ENCODE measurements around the gene FARSA. TPM values are rescaled to one million over a fixed set of nuclear protein-coding genes. Genes with fewer than 3 reads are reported as not detected.

FARSA gene
- total RNA-seq, 4 donors from 2014 or later, result 40.7 to 68.8 (median 62.3) TPM

DNA sequence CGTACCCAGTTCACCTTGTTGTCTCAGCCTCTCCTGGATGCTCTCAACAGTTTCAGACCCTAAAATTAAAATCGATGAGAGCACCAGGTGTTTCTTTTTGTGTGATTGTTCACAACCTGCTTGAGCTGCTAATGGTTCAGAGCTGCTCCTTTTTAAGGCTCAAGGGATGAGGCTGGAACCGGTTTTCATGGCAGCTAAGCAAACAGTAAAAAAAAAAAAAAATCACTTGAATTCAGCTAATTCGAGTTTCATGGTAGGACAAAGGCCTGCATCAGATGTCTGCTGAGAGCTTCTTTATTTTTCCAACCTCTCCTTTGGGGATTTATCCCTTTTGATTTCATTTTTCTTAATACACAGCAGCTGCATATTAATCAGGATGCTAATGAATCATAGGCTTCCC, 20.9 kb downstream of the FARSA start:
- peak overlapping the region; percentile 34 to 71 (median 66) for H3K27ac ChIP-seq
- in situ Hi-C loops (cut with MboI; ENCODE audit: low sequenced_read_pairs in 4 of 4) (no loop called here), intact Hi-C loops (cut with DNase I; ENCODE audit: low total_unique reads) (no loop called here)
- ATAC-seq (no peak), DNase-seq (no peak)
- no peaks in the 10 kb centered on the region for H3K36me3 ChIP-seq
- peak overlapping the region; percentile 18 to 47 (median 40) for H3K4me3 ChIP-seq
- TF ChIP-seq, protein P1, sequence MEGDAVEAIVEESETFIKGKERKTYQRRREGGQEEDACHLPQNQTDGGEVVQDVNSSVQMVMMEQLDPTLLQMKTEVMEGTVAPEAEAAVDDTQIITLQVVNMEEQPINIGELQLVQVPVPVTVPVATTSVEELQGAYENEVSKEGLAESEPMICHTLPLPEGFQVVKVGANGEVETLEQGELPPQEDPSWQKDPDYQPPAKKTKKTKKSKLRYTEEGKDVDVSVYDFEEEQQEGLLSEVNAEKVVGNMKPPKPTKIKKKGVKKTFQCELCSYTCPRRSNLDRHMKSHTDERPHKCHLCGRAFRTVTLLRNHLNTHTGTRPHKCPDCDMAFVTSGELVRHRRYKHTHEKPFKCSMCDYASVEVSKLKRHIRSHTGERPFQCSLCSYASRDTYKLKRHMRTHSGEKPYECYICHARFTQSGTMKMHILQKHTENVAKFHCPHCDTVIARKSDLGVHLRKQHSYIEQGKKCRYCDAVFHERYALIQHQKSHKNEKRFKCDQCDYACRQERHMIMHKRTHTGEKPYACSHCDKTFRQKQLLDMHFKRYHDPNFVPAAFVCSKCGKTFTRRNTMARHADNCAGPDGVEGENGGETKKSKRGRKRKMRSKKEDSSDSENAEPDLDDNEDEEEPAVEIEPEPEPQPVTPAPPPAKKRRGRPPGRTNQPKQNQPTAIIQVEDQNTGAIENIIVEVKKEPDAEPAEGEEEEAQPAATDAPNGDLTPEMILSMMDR (IDR thresholded peaks at IDR 0.05 in 4 of 5, conservative IDR thresholded peaks at IDR 0.05 in 1 of 5), result no peak
- TF ChIP-seq POLR2A (IDR thresholded peaks at IDR 0.05), result no peak
- no peaks in the 10 kb centered on the region for H3K9me3 ChIP-seq
- H3K27me3 ChIP-seq, result no peaks in the 10 kb centered on the region
- H3K4me1 ChIP-seq, result peaks cover 12 to 14% of the 10 kb centered on the region in 2 donors

DNA sequence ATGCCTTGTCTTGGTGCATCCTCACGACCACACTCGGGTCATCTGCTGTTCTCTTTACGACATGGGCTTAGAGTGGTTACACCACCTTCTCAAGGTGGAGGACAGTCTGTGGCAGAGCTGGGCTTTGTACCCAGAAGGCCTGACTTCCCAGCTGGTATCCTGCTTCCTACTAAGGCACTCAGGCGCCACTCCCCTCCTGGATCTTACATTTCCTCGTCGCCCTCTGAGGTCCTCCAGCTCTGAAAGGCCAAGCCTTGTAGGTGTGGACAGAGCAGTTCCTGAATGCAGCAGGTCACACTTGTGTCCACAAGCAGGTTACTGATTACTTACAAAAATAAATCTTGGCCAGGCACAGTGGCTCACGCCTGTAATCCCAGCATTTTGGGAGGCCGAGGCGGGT, 26.3 kb downstream of the FARSA start:
- TF ChIP-seq POLR2A (IDR thresholded peaks at IDR 0.05), result no peak
- TF ChIP-seq, protein P1 (IDR thresholded peaks at IDR 0.05 in 4 of 5, conservative IDR thresholded peaks at IDR 0.05 in 1 of 5), result no peak
- intact Hi-C loops (cut with DNase I; ENCODE audit: low total_unique reads), result no loop called here
- Histone ChIP-seq H3K4me1 (no peaks in the 10 kb centered on the region), H3K9me3 (no peaks in the 10 kb centered on the region), H3K4me3 (no peak overlapping the region), H3K27ac (no peak overlapping the region), H3K27me3 (no peaks in the 10 kb centered on the region), H3K36me3 (no peaks in the 10 kb centered on the region)
- in situ Hi-C loops (cut with MboI; ENCODE audit: low sequenced_read_pairs in 4 of 4), result no loop called here
- DNase-seq (no peak), ATAC-seq (no peak)

GRCh38 chr19:12899891-12900518, 33.5 kb downstream of the FARSA start:
- H3K27ac ChIP-seq, result no peak overlapping the region
- ATAC-seq (no peak), DNase-seq (no peak)
- TF ChIP-seq POLR2A (IDR thresholded peaks at IDR 0.05), result no peak
- TF ChIP-seq, protein P1 (IDR thresholded peaks at IDR 0.05 in 4 of 5, conservative IDR thresholded peaks at IDR 0.05 in 1 of 5), result no peak
- H3K9me3 ChIP-seq, result no peaks in the 10 kb centered on the region
- H3K4me3 ChIP-seq, result no peak overlapping the region
- no peaks in the 10 kb centered on the region for H3K27me3 ChIP-seq
- peaks cover 0 to 49% of the 10 kb centered on the region in 2 donors for H3K36me3 ChIP-seq
- intact Hi-C loops (cut with DNase I; ENCODE audit: low total_unique reads), result no loop called here
- in situ Hi-C loops (cut with MboI; ENCODE audit: low sequenced_read_pairs in 4 of 4), result no loop called here
- no peaks in the 10 kb centered on the region for H3K4me1 ChIP-seq

GRCh38 chr19:12896460-12896859, 37.1 kb downstream of the FARSA start:
- H3K4me3 ChIP-seq, result no peak overlapping the region
- H3K36me3 ChIP-seq, result peaks cover 0 to 73% of the 10 kb centered on the region in 2 donors
- DNase-seq (no peak), ATAC-seq (no peak)
- no peaks in the 10 kb centered on the region for H3K27me3 ChIP-seq
- H3K27ac ChIP-seq, result no peak overlapping the region
- intact Hi-C loops (cut with DNase I; ENCODE audit: low total_unique reads), result no loop called here
- in situ Hi-C loops (cut with MboI; ENCODE audit: low sequenced_read_pairs in 4 of 4), result no loop called here
- H3K4me1 ChIP-seq, result peaks cover 9 to 10% of the 10 kb centered on the region in 2 donors
- H3K9me3 ChIP-seq, result no peaks in the 10 kb centered on the region
- no peak for TF ChIP-seq POLR2A (IDR thresholded peaks at IDR 0.05)
- TF ChIP-seq, protein P1 (IDR thresholded peaks at IDR 0.05 in 4 of 5, conservative IDR thresholded peaks at IDR 0.05 in 1 of 5), result no peak

DNA sequence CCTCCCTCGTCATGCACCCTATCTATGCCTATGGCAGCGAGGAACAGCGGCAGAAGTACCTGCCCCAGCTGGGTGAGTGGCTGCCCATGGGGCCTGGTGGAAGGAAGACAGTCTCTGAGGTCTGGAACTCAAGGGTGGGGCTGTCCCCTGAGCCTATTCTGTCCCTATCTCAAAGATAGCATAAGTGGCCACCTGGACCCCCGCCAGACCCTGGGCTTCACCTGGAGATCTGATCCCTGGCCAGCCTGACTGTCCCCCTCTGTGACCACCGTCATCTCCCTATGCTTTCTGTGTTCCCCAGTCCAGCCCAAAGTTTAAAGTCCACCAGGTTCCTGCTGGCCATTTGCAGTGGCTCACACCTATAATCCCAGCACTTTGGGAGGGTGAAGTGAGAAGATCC, 39.9 kb downstream of the FARSA start:
- no peaks in the 10 kb centered on the region for H3K27me3 ChIP-seq
- no peak overlapping the region for H3K4me3 ChIP-seq
- intact Hi-C loops (cut with DNase I; ENCODE audit: low total_unique reads) (no loop called here), in situ Hi-C loops (cut with MboI; ENCODE audit: low sequenced_read_pairs in 4 of 4) (no loop called here)
- H3K9me3 ChIP-seq, result no peaks in the 10 kb centered on the region
- peaks cover 10 to 15% of the 10 kb centered on the region in 2 donors for H3K4me1 ChIP-seq
- ATAC-seq (no peak), DNase-seq (no peak)
- H3K36me3 ChIP-seq, result peaks cover 0 to 53% of the 10 kb centered on the region in 2 donors
- H3K27ac ChIP-seq, result no peak overlapping the region
- TF ChIP-seq POLR2A (IDR thresholded peaks at IDR 0.05), result no peak
- TF ChIP-seq, protein P1 (IDR thresholded peaks at IDR 0.05 in 4 of 5, conservative IDR thresholded peaks at IDR 0.05 in 1 of 5), result no peak
